ENCODE data around the gene SLC25A6.
"Not testable (repeated sequence)": the region's sequence is repeated elsewhere in the genome, so short reads cannot be mapped to it uniquely, and the experiment has no call there.

SLC25A6 gene

GRCh38 chrX:1354036-1355019, 37.6 kb downstream of the SLC25A6 start:
- no peak for DNase-seq (ENCODE audit: low spot score)

DNA sequence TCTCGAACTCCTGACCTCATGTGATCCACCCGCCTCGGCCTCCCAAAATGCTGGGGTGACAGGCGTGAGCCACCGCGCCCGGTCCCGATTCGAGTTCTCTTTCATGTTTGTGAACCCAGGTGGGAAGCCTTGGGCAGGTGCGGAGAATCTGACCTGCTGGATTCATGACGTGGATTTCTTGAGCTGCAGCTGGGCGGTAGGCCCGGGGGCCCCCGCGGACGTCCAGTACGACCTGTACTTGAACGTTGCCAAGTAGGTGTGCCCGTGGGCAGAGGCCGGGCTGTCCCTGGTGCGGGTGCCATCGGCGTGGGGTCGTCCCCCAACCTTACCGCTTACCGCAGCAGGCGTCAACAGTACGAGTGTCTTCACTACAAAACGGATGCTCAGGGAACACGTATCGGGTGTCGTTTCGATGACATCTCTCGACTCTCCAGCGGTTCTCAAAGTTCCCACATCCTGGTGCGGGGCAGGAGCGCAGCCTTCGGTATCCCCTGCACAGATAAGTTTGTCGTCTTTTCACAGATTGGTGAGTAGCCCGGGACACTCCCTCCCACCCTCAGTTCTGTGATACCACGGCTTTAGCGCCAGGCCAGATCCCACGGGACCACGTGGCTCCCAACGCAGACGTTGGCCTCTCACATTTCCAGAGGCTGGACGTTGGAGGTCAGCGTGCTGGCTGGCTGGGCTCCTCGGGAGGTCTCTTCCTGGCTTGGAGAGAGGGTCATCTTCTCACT, 39.8 kb downstream of the SLC25A6 start:
- no peak for DNase-seq (ENCODE audit: low spot score)

DNA sequence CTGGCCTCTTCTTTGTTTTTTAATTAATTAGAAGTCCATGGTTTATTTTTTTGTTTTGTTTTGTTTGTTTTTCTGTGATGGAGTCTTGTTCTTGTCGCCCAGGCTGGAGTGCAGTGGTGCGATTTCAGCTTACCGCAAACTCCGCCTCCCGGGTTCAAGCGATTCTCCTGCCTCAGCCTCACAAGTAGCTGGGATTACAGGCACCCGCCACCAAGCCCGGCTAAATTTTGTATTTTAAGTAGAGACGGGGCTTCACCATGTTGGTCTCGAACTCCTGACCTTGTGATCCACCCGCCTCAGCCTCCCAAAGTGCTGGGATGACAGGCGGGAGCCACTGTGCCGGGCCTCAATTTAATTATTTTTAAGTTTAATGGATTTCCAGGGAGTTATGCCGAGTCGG, 42.3 kb downstream of the SLC25A6 start:
- DNase-seq (ENCODE audit: low spot score): not testable (repeated sequence)

DNA sequence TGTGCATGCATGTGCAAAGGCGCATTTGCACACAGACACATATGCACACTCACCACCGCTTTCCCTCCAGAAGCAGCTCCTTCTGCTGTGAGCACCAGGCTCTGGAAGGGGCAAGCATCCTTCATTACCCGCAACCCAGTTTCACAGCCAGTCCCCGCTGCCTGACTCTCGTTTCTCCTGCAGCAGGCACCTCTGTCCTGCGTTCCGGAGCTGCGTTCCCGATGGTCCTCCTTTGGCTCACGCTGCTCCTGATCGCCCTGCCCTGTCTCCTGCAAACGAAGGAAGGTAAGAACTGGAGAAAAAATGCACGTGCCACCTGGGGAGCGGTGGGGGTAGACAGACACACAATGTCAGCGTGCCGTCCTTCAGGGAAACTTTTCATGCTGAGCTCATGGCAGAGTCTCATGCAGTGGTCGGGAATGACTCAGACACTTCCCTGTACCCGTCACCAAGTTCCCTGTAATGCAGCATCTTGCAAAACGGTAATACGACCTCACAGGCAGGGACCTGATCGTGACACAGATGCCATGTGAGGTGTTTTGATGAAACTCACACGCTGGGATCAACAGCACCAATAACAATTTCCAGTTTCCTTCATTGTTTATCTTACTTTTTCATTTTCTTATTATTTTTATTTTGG, 50.2 kb downstream of the SLC25A6 start:
- no peak for DNase-seq (ENCODE audit: low spot score)

DNA sequence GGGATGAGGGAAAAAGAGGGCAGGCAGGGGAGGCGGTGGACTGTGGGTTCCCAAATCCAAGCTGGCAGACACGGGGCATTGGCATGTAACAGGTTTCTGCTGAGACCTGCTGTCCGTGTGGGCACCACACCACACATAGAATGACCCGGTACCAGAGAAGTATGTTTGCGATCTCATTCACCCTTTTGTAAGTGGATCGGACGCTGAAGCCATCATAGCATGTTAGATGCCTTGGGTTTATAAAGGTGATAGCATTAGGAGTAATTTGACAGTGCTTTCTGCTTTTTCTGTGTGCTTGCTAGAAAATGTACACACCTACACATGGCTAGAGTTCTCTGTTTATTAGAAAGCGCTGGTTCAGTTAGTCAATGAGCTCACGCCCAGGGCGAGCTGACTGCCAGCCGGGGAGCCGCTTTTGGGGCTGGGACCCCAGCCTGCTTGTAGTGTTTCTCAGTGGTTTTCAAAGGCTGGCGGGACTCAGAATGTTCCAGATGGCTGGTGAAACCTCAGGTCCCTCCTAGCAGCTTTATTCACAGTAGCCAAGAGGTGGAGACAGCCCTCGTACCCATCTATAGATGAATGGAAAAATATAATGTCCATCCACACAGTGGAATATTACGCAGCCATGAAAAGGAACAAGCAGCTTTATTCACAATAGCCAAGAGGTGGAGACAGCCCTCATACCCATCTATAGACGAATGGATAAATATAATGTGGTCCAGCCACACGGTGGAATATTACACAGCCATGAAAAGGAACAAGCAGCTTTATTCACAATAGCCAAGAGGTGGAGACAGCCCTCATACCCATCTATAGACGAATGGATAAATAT, 54.7 kb downstream of the SLC25A6 start:
- no peak for DNase-seq (ENCODE audit: low spot score)

DNA sequence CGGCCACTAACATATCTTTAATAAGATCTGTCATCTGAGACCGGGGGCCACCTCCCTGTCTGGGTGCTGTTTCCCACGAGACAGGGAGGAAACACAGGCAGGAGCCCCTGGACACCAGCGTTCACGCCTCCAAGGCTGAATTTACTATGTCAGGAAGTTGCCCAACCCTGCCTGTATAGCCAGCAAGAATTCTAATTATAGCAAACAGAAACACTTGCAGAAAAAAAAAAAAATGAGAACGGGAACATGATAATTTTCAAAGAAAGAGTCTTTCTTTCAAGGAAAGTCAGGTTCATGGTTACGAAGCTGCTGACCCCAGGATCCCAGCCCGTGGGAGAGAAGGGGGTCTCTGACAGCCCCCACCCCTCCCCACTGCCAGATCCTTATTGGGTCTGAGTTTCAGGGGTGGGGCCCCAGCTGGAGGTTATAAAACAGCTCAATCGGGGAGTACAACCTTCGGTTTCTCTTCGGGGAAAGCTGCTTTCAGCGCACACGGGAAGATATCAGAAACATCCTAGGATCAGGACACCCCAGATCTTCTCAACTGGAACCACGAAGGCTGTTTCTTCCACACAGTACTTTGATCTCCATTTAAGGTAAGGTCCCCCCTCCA, 55.5 kb downstream of the SLC25A6 start, which contains the start of gene IL3RA:
Gene IL3RA, plus strand, starts transcription at position 455 of the 613 bp plus-strand sequence. CDS start 4,981 bp downstream, outside the sequence.
- no peak for DNase-seq (ENCODE audit: low spot score)

All from left forelimb (tissue), 1 donor.